ENCODE results near the gene ABCD4.
"Not testable (repeated sequence)": the region's sequence is repeated elsewhere in the genome, so short reads cannot be mapped to it uniquely, and the experiment has no call there.

Gene ABCD4

DNA sequence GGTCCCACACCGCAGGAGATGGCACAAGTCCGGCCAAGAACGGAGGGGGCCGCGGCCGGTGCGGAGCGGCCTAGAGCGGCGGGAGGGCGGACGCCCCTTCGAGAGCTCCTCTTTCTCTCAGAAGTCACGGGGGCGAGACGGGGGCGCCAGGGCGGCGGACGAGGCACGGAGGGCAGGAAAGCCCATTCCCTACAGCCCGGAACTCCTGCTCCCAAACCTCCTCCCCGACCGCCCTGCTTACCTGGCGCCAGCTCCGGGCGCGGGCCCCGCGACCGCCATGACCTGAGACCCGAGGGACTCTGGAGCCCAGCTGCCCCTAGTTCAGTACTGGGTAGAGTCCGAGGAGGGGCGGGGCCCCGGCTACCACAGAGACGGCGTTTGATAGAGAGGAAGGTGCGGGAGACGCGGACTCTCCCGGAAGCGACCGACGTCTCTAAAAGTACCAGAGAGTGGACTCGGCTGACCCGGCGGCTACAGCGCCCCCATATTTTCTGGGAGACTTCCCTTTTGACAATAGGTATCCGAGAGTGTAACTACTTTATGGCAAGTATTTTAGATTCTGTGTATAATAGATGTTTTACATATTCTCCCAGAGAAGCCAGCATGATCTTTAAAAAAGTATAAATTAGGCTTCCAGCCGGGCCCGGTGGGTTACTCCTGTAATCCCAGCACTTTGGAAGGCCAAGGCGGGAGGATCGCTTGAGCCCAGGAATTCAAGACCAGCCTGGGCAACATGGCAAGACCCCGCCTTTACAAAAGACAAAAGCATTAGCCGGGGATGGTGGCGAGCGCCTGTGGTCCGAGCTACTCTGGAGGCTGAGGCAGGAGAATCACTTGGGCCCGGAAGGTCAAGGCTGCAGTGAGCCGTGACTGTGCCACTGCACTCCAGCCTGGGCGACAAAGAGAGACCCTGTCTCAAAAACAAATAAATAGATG, at the start of gene ABCD4:
Gene ABCD4 (minus strand): TSS at position 301 of the 936 bp plus-strand sequence. CDS start 22 bp downstream, at position 279.
- DNase-seq (ENCODE audit: low spot score): peak; percentile 95

DNA sequence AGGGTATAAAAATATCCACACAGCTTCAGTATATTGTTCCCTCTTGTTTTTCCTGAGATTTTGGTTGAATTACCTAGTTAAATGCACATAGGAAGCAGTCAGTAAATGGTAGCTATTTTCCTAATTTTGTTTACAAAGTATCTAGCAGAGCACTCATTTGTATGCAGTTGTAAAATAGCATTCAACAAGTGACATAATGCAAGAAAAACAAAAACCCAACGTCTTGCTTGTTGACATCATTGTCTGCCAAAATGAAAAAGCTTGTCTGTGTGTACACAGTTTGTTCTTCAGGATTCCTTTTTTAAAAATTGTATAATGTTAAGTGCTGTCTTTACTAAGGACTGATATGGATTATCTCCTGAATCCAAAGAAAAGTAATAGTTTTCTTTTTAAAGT, 48.2 kb upstream of the ABCD4 start:
- DNase-seq (ENCODE audit: low spot score): no peak

DNA sequence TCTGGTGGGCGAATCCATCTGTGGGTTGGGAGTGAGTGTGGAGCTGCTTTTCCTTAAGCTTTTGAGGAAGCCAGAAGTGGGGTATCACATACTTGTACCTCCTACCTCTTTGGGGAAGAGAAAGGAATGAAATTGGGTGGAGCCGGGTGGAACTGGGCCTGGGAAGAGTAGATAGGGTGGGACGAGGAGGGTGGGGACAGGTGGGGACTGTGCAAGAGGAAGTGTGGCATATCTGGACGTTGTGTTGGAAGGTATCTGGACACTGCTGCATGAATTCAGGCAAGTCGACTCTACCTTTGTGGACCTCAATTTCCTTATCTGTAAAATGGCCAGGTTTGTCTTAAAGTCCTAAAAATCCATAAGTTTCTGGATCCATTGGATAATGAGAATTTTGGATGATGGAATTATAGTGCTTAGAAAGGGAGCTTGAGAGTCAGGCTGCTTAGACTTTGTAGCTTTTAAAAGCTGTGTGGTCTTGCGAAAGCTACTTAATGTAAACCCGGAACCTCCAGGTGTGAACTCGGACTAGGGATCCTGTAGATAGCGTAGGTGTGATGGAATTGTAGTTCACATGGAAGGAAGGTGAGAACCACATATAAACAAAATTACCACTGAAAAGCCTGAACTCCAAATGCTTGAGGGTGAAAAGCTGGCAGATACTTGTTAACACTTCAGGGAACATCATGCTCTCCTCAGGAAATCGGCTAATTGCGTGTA, 47.6 kb upstream of the ABCD4 start:
- no peak for DNase-seq (ENCODE audit: low spot score)

DNA sequence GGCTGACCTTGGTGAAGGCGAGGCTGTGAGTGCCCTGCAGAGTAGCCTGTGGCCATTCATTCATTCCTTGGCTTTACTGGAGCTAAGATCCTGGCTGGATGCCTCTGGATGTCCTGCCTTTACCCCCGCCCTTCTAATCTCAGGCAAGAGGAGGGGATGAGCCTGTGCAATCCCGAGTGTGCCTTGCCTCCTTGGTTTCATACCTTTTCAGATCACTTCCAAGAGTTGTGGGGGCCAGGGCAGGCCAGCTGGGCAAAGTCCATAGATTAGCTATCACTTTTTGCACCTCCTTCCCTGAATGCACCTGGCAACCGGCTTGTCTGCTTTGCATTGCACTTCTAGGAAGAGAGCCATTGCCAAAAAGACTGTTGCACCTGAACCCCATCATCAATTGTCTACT, 47.0 kb upstream of the ABCD4 start:
- no peak for DNase-seq (ENCODE audit: low spot score)

DNA sequence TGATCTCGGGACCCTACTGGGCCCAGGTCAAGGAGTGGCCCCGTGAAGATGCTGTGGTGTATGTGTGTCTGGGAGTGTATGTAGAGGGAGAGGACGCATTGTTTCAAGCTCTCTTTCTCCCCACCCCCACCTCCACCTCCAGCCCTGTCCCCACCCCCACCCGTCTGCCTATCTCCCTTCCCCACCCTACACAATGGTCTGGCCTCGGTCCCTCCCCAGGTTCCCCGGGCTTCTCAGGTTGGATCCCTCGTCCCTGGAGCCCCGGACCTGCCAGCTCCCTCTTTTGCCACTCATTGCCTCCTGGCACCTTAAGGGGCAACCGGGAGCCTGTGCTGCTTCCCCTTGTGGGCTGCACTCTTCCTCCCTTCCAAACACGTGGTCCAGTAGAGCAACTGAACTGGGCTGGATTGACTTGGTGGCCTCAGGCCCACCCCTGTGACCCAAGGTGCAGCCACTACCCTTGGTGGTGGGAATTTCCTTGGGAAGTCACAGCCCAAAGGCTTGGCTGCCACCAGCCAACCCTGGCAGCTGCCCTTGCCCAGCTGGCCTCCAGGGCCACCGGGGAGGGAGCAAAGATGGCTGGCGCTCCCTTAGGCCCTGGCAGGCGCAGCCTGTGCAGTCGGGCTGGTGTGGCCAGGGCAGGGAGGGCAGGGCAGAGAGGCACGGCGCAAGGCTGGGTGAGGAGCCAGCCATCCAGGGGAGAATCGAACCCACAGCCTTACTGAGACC, 46.2 kb upstream of the ABCD4 start:
- no peak for DNase-seq (ENCODE audit: low spot score)

DNA sequence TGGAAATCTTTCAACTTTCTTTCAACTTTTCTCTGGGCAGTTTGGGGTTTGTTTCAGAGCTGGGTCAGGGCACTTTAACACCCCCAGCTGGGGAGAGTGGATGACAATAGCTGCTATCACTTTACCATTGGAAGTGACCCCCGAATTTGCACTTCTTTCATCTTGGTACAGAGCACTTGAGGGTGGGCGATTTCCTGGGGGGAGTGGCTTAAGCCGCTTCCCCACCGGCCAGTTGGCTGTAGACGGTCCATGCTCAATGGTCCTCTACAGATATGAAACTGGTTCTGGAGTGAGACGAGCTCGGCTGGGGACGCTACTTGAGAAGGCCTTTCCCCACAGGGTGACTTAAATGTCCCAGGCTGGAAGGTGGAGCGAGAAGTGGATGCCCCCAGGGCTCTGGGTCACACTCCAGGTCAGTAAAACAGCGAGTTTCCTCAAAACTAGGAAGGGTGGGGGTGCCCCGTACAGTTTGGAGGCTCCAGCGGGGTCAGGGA, 45.6 kb upstream of the ABCD4 start, which contains the start of gene VRTN:
Gene VRTN (plus strand): TSS at position 231 of the 494 bp plus-strand sequence. CDS start 8,313 bp downstream, outside the sequence.
- DNase-seq (ENCODE audit: low spot score): no peak

DNA sequence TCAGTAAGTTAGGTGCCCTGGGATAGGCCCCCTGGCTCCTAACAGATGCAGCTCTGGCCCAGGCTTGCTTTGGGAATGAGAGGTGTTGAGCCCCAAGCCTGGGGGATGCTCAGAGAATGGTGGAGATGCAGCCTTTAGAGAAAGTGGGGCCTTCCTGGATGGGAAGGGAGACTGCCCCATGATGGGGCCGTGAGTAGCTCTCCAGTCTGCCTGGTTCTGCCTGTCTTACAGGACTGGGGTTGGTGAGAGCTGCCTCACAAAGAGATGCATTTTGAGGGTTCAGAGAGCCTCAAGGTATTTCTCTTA, 45.0 kb upstream of the ABCD4 start:
- no peak for DNase-seq (ENCODE audit: low spot score)

DNA sequence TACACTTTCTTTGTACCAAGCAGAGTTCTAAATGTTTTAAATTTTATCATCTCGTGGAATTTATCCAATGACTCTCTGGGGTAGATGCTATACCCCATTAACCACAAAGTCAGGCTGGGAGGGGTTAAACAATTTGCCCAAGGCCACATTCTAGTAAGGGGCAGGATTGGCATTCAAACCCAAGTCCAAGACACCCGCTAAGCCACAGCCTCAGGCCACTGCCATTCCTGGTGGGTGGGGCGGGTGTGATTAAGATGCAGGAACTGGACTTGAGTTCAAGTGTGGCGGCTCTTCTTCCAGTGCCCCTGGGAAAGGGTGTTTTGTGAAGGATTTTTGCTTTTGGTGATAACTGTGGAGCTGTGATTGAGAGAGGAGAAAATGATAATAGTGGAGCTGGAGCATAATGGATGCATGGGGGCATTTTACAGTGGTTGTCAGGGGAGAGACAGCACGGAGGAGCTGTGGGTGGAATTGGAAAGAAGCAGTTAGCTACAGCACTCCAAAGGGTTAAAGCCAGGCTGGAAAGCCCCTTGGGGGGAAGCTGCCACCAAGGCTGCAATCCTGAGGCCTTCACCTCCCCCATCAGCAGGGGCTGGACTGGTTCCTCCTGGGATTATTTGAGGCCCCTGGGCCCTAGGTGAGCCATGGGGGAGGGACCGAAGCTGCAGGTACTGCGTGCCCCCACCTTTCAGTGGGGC, 44.5 kb upstream of the ABCD4 start:
- DNase-seq (ENCODE audit: low spot score): no peak

DNA sequence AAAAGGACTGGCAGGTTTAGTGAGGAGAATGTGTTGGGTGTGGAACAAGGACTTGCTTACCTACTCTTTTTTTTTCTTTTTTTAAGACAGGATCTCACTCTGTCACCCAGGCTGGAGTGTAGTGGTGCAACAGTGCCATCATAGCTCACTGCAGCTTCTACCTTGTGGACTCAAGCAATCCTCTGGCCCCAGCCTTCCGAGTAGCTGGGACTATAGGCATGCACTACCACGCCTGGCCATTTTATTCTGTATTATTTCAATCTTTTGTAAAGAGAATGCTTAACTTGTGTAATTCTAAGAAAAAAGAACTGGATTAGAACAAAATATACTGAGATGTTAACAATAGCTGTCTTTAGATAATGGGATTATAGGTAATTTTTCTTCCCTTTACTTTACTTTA, 43.6 kb upstream of the ABCD4 start:
- DNase-seq (ENCODE audit: low spot score): no peak

DNA sequence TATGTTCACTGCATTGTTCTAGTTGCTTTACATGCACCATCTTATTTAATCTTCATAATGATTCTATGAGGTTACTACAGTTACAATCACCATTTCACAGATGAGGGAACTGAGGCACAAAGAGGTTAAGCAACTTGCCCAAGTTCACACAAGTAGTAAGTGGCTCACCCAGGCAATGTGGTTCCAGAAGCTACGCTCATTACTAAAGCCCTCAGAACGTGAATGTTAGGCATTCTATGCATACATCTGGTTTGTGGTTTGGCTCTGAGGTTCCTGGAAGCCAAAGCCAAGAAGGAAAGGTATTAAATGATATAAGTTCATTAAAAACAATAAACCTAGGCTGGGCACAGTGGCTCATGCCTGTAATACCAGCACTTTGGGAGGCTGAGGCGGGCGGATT, 31.2 kb upstream of the ABCD4 start:
- no peak for DNase-seq (ENCODE audit: low spot score)

DNA sequence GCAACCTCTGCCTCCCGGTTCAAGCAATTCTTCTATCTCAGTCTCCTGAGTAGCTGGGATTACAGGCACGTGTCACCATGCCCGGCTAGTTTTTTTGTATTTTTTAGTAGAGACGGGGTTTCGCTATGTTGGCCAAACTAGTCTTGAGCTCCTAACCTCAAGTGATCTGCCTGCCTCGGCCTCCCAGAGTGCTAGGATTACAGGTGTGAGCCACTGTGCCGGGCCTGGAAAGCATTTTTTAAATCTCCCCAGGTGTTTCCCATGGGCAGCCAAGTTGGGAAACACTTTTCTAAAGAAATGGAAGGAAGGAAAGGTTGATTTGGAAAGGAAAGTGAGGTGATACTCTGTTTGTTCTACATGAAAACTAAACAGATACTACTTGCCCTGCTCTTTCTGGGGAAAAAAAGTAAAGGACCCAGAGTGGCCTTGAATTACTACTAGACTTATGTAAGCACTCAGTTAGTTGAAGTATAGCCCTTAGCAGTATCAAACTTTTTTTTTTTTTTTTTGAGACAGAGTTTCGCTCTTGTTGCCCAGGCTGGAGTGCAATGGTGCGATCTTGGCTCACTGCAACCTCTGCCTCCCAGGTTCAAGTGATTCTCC, 27.3 kb upstream of the ABCD4 start:
- not testable (repeated sequence) for DNase-seq (ENCODE audit: low spot score)

DNA sequence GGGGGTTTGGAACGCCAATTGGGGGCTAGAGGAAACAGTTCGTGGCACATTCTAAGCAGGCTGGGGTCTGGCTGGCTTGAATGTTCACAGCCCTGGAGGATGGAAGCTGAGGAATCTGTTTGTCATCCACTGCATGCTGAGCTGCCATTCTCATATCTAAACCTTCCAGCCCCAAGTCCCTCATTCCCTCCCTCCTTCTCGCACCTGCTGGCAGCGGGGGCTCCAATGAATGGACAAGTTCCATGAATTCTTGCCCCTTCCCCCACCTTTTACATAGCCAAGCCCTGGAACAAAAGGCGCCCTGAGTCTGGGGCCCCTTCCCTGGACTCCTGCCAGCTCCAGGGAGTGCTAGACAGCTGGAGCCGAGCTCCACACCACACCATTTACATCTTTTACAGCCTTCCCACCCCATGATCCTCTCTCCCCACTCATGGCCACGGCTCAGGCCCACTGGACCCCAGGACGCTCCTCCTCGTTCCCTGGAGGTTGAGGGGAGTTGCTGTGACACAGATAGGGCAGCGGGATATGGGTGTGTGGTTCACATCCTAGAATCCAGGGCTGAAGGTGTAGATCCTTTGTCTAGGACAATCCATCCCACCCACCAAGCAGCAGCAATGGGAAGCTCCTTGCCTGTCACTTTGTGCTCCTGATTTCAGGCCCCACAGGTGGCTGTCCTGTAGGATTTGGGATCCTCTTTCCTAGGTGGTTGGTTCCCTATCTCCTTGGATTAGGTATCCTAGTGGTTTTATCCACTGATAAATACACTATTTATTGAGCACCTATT, 23.8 kb upstream of the ABCD4 start:
- DNase-seq (ENCODE audit: low spot score): no peak

DNA sequence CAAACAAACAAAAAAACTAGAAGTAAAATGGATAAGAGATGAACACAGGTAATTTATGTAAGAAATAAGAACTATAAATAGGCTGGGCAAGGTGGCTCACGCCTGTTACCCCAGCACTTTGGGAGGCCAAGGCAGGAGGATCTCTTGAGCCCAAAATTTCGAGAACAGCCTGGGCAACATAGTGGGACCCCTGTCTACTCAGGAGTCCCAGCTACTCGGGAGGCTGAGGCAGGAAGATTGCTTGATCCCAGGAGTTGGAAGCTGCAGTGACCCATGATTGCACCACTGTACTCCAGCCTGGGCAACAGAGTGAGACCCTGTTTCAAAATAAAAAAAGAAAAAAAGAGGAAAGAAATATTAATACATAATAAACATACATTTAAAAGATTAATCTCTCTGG, 22.7 kb upstream of the ABCD4 start:
- DNase-seq (ENCODE audit: low spot score): no peak

DNA sequence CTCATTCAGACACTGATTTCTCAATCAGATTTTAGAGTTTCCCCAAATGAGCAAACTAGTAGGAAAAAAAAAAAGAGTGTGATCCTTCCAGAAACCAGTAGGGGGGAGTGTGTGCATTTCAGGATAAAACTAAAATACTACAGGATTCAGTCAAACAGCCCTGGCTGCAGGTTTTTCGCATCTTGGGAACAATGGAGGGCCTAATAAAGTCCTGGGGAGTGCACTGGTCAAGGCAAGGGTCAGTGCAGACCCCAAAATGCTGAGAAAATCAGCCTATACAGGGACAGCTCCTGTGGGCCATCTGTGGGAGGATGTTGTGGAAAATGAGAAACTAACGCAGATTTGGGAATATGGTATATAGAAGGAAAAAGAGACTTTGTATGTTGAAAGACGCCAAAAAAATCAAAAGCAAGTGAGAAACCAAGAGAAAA, 22.2 kb upstream of the ABCD4 start:
- peak; percentile 2 for DNase-seq (ENCODE audit: low spot score)

DNA sequence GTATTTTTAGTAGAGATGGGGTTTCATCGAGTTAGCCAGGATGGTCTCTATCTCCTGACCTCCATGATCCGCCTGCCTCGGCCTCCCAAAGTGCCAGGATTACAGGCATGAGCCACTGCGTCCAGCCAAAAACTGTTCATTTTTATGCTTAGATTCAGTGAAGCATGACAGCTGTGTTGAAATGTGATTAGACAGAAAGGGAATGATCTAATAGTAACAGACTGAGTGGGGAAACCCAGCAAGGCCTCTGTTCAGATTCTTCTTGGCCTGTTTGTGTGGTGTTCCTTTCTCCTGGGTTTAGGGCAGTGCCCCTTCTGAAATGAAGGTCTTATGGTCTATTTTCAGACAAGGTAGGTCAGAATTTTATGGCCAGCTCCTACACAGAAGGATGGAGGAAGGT, 11.8 kb upstream of the ABCD4 start:
- no peak for DNase-seq (ENCODE audit: low spot score)

DNA sequence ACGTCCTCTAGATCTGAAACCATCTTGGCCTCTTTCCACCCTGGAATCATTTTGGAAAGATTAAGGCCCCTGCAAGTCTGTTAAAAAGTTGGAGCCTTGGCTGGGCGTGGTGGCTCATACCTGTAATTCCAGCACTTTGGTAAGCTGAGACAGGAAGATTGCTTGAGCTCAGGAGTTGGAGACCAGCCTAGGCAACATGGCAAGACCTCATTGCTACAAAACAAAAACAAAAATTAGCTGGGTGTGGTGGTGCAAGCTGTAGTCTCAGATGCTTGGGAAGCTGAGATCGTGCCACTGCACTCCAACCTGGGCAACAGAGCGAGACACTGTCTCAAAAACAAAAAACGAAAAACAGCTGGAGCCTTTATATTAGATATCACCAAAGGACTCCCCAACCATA, 10.9 kb upstream of the ABCD4 start:
- DNase-seq (ENCODE audit: low spot score): no peak

DNA sequence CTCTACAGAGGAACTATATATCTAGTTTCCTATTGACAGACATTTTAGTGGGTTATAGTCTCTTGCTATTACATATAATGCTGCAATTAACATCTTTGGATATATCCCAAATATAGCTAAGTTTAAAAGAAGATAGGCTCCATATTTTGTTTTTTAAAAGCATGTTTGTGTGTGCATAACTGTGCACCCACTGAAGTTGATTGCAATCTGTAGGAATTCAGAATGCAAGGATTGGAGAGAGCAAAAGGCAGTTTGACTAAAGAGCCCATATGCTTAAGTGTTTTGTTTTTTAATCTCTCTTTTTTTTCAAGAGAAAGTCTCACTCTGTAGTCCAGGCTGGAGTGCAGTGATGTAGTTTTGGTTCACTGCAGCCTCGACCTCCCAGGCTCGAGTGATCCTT, 9.4 kb upstream of the ABCD4 start:
- no peak for DNase-seq (ENCODE audit: low spot score)

DNA sequence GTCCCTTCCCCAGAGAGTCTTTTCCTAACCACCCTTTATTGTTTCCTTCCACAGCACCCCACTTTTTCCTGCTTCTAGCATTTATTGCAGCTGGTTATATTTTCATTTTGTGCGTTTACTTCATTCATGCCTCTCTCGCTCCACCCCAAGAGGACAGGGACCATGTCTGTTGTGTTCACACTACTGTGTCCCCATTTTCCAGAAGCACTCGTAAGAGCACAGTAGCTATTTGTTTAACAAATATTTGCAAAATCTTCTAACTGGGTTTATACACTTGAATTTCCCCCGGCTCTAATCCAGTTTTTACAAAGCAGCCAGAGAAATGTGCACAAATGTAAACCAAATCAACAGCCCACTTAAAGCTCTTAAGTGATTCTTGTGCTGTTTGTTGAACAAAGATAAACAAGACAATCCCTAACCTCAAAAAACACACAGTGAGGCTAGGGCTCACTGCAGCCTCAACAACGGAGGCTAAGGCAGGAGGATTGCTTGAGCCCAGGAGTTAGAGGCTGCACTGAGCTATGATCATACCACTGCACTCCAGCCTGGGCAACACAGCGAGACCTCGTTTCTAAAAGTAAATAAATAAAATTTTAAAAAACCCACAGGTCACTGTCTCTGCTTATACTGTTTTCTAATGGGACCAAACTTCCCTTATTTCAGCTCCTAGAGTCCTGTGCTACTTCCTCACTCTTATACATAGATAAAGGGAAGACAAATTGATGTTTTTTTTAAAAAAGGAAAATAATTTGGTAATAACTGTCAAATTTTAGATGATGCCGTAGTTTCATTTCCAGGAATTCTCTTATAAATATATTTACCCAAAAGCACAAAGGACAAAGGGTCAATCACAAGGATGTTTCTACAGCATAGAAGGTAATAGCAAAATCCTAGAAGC, 6.6 kb upstream of the ABCD4 start:
- no peak for DNase-seq (ENCODE audit: low spot score)

DNA sequence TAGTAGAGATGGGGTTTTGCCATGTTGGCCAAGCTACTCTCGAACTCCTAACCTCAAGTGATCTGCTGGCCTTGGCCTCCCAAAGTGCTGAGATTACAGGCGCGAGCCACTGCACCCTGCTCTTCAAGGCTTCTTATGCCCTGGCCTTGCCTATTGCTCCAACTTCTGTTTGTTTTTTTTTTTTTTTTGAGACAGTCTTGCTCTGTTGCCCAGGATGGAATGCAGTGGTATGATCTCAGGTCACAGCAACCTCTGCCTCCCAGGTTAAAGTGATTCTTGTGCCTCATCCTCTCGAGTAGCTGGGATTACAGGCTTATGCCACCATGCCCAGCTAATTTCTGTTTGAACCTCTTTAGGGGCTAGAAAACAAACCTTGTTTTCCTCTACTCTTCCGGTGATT, 6.0 kb upstream of the ABCD4 start:
- no peak for DNase-seq (ENCODE audit: low spot score)
